NCI-H2196 (cell line): ENCODE results near the gene LMO1.

Experiments used
- DNase-seq: peaks from one replicate; lab custom pipeline; 2025; ENCODE audit not compliant: unreplicated experiment; lab: John Stamatoyannopoulos, UW

Gene LMO1

DNA sequence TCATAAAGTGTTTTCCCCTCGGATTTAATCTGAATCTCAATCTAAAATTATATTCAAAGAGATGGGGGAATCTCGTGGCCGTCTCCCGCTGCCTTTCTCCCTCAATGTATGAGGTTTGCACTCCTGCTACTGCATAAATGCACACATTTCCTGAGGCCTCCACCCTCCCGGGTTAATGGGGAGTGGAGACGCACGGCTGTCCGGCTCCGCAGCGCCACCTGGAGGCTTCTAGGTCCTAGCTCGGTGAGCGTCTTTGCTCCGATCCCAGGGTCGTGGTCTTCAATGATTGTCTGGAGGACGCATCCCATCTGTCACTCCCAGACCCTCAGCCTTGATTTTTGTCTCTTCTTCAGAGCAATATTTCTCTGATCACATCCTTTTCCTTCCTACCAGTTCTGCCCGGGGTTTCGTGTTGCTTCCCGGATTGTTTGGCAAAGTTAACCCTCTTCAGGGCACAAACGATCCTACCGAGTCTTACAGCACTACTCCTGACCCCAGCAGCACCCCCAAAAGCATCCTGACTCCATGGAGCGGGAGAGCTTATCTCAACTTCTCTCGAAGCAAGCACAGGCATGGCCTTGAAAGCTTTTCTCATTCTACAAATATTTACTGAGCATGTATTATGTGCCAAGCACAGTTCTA is at the start of gene LMO1:
TSS of gene LMO1 (minus strand) at position 110 of the 642 bp plus-strand sequence. CDS start 516 bp downstream, outside the sequence.
- peak; percentile 87 for DNase-seq

DNA sequence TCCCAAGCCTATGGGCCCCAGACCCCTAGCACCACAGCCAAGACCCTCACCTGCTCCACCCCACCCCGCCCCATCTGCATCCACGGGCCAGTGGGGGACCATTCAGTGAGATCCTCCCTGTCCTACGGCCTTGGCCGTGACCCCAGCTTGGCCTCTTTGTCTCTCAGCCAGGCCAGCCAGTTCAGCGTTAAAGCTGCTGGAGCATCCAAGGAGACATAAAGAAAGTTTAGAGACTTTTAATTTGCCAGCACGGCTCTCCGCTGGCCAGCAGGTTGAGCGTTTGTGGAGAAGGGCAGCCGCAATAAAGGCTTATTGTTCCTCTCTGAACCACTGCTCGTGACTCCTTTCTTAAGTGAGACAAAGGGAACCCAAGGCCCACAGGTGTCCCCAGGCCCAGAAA is 49.3 kb upstream of the LMO1 start:
- no peak for DNase-seq

DNA sequence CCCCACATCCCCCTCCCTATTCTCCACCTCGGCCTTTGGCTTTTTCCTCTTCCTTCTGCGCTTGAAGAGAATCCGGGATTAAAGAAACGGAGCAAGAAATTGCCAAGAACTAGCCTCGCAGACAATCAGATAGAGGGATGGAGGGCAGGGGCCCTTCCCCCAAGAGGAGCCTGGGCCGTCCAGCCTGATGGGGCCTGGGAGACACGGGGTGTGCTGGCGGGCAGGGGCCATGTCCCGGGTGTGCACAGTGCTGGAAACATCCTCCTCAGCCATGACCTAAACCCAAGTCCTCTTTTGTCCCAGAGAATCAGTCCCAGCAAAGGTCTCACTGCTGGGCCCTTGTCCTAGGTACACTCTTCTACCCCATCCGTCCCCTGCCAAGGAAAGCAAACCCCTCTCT is 47.7 kb upstream of the LMO1 start:
- DNase-seq: no peak

DNA sequence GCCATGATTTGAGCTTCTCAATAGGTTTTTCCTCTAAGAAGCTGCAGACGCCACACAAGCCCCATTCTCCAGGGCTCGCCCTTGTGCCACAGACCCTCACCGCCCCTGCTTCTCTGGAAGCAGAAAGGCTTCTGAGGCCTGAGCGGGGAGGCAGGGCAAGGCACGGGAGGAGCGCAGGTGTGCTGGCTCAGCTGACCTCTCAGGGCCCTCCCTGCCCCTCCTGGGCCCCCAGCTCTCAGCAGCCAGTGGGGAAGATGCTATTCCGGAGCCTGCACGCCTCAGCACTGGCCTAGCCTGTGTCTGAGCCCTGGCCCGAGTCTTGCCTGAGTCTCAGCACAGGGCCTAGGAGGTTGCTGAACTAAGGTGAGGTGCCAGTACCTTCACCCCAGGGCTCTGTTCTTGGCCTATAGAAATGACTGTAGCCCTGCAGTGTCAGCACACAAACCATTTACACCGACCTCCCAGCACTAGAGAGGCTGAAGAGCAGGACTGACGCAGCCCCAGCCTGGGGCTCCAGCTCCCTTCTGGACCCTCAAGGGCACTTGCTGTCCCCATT is 47.1 kb upstream of the LMO1 start:
- DNase-seq: no peak

DNA sequence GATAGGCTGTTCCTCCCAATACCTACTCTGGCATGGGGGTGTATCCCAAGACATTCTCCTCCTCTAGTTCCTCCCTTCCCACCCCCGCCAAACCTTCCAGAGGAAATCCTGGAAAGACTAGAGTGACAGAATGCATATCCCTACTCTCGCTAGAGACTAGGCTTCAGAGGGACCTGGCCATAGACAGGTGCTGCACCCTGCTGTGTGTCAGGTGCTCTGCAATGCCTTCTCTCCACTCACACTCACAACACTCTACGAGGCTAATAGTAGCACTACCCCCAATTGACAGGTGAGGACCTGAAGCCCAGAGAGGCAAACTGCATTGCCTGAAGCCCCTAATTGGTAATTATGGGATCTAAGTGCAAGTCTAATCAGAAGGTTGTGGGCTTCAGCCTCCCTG is 46.2 kb upstream of the LMO1 start:
- peak; percentile 13 for DNase-seq

DNA sequence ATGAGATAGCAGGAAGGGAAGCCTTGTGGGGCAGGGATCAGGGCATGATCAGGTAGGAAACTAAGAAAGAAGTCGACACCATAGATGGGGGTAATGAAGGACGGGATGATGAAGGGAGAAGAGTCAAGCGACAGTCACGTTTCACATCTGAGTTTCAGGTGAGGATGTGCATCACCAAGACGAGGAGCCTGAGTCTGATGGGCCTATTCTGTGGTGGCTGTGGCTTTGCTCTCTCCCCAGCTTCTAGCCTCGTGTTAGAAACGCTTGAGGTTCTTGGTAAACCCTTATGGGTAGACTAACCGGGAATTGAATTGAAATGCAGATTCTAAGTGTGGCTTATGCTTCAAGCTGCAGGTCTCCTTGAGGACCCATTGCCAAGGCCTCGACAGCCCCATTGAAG is 45.6 kb upstream of the LMO1 start:
- DNase-seq: no peak

DNA sequence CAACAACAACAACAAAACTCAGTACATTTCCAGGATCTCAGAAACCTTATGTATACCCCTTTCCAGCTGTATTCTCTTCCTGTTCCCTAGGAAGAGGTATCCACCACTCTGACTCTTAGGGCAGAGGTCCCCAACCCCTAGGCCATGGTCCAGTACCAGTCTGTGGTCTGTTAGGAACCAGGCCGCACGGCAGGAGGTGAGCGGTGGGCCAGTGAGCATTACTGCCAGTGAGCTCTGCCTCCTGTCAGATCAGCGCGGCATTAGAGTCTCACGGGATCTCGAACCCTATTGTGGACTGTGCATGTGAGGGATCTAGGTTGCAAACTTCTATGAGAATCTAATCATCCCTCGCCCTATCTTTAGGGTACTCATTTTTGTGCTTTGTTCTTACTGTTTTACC is 43.9 kb upstream of the LMO1 start:
- no peak for DNase-seq

DNA sequence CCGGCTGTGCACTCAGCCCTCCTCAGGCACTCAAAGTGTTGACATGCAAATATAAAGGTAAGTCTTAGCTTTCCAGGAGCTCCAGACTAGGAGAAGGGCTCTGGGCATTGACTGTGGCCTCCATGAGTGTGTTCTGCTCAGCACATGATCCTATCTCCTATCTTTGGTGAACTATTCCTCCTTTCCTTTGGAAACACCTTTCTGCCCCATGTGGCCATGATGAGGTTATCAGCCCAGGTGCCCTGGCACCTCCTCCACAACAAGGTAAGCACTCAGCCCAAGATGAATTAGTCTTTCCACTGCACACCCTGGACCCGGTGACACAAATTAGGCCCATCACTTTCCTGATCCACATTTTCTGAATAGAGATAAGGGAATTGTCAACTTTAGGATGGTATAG is 37.9 kb upstream of the LMO1 start:
- DNase-seq: no peak

DNA sequence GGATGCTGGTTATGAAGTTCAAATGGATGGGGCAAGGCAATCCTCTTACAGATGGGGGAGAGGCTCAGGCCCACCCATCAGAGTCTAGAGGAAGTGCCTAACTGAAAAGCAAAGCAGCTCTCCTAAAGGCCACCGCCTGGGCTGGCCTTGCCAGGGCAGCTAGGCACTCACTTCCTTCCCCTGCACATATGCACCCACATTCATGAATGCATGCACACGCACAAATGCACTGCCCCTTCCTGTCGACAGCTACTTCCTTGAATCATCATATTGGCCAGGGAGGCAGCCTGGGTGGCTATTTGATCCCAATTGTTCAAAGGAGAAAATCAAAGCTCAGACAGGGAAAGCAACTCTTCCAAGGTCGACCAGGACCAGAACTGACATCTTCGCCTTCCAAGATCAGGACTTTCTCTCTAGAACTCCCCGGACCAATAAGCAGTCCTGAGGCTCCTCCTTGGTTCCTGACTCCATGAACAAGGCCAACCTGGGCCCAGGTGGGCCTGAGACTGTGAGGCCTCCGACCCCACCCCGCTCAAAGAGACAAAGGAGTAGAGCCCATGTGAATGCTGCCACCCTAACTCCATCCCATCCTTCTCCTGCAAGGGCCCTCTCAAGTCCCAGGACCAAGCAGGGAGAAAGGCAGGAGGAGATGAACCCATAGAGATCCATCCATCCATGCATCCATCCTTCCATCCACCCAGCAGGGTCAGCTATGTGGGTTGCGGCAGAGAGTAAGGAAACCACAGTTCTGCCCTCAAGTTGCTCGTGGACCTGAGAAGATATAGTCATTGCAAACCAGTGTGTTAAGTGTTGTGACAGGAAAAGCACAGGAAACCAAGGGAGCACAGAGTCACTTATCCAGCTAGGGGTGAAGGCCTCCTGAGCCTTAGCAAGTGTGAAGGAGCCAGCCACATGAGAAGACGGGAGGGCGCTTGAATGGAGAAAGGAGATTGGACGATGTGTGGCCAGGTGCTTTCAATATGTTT is 35.4 kb upstream of the LMO1 start:
- DNase-seq: no peak

DNA sequence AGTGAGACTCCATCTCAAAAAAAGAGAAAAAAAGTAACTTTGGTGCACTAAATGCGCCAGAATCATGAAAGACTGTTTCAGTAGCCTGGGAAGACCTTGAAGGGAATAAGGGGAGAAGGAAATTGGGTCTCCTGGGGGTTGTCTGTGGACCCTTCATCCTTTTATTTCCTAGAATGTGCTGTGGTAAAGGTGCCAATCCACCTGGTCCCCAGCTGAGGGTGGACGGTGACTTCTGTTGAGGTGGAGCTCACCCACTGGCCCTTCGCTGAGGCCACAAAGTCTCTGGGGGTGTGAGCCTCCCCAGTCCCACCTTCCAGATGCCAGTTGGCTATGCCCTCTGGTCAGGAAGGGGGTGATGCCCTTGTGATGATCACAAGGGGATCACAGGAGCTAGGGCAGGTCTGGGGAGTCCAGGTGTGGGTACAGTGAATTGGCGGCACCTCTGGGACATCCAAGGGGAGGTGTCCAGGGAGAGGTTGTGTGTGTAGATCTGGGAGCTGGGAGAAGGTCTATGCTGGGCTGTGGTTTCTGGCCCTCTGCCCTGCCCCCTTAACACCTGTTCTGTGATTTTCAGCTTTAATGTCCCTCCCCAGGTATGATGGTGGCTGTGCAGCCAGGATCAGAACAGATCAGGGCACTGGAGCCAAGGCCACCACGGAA is 34.2 kb upstream of the LMO1 start:
- no peak for DNase-seq

DNA sequence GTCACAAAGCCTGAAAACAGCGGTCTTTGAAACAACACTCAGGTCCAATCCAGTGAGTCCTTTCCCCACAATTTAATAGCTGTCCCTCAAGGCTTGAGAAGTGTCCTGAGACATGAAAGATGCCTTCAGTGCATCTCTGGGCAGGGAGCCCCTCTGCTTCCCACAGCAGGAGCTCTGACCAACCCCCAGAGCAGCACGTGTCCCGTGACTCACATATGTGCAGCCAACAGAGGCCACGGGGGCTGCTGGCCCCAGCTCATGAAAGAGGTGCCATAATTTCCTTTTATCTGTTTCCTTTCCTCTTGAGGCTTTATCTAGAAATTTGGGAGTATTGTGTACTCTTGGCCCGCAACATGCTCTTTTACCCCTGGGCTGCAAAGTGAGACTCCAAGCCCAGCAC is 33.2 kb upstream of the LMO1 start:
- DNase-seq: no peak

DNA sequence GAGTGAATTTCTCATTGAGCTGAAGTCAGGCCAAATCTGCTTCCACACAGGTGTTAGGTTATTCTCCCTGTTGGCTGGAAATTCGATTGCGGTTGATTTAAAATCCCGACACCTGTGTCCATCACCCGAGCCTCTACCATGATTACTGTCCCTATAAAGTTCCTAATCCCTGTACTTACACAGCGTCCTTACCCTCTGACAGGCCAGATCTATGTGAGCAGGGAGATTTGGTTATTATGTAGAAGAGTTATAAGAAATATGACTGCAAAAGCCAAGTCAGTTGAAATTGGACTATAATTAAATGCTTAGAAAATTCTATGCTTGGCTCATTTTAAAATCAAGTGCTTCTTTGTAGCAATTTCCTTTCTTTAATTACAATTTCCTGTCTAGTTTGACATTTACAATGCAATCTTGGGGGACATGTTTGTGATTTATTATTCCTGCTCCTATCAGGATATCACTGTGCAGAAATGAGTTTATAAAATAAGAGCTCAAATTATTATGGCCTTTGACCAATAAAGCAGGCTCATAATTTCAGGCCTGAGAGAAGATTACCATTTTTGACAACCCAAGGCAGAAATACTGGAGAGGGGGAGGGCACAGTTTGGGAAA is 32.5 kb upstream of the LMO1 start:
- no peak for DNase-seq

DNA sequence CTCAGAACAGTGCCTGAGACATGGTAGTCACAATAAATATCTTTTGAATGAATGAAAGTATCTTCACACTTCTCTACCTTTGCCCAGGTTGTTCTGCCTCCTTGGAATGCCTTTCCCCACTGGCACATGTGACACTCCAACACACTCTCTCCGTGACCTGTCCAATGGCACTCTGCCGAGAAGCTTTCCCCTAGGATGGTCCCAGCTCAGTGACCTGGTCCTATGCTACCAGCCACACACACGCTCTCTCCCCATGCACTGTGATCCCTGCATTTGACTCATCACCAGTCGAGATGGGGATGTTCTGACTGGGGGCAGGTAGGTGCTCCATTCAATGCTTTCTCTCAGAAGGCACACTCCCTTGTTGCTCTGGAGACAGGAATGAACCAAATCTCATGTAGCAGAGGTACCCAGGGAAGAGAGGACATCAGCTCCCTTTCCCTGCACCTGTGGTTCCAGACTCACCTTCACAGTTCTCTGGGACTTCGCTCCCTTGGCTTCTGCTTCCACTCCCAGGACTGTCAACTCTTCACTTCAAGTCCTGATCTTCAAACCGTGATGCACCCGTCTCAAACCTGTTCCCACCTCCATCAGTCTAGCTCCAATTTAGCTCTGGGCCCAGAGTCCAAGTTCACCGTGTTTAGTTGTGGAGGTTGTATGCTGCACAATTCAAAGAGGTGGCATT is 30.7 kb upstream of the LMO1 start:
- no peak for DNase-seq

DNA sequence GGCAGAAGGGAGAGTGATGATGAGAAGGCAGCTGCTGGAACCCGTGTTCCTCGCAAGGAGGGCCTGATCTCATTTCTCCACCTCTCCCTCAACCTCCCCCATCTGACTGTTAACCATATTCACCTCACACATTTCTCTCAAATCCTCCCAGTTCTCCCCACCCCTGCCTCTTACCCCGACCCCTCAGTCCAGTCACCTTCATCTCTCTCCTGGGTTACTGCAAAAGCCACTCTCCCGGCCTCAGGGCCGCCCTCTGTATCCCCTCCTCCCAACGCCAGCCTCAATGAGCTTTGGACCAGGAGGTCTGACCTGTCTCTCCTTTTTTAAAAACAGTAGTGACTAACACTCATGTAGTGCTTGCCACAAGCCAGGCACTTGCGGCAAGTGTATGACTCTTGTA is 29.5 kb upstream of the LMO1 start:
- DNase-seq: no peak

DNA sequence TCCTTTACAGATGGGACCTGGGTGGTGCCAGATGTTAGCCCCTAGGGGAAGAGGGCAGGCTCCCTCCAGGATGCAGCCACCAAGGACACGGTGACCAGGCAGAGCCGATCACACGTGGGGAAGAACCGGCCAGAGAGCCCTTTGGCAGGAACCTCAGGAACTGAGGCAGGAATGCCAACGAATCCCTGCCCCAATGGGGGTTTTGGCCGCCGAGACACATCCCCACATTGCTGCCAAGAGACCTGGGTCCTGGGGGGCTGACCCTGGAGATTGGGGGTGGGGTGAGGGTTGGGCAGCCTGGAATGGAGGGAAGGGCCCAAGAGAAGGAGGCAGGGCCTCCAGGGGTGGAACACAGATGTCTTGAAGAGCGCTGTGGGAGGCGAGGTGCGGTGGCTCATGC is 28.7 kb upstream of the LMO1 start:
- DNase-seq: no peak

DNA sequence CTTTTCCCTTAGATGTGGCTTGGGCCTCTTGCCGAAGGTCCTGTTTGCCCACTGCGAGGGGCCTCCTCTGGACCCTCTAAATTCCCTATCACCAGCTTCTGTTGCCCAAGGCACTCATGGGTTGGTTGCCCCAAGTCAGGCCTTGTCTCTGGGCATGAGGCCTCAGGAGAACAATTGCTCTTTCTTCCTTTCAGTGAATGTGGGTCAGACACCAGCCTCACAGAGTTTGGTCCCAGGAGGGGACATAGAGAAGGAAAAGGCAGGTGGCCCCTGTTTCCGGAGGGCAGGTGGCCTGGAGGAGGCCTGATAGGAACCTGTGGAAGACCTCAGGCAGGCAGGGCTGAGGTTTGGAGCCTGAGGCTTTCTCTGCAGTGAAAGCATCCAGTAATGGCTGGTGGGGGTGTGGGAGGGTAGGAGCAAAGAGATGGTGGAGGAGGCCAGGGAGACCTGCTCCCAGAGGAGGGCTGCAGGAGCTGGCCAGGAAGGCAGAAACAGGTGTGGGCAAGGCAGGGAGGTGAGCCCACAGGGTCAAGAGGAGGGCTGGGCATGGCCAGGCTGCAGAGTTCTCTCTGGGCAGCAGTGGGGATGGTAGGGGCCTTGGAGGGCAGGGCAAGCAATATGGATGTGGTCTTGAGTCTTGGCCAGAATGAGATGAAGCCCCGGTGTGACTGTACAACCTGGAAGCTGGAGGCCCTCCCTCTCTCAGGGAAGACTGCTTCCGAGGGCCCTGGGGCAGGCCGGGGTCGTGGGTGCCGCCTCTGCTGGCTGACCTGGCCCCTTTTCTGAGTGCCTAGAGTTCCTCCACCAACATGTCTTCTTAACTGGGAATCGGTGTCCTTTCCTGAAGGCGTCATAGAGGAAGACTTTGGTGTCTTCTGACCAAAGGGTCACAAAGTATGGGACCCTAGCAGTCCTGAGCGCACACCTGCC is 28.0 kb upstream of the LMO1 start:
- DNase-seq: no peak

DNA sequence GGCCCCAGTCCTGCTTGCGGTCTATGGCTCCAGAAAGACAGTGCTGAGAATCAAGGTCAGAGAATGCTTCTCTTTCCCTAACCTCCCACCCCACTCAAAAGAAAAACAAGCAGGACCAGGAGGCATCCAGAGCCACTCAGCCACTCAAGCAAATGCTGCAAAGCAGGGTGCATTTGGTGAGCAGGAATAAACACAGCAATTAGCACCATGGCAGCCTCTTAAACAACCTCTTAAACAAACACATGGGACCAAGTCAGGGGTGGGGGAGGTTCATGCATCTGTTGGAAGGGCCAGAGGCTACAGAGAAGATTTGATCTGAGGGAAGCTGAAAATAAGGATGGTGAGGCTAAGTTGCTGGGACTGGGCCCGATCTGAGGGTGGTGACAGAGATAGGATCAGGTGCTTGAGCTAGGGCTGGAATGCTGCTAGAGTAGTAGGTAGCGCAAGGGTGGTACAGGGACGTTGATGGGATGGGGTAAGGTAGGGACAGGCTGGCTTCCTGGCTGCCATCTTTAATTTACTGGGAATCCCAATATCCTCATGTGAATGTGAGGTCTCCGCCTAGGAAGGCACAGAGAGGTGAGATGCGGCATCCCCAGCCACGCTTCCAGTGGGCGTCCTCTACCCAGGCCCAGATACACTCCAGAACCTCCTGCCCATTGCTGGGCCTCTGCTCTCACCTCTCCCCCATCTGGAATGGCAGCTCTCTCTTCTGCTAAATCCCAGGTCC is 26.6 kb upstream of the LMO1 start:
- DNase-seq: no peak

DNA sequence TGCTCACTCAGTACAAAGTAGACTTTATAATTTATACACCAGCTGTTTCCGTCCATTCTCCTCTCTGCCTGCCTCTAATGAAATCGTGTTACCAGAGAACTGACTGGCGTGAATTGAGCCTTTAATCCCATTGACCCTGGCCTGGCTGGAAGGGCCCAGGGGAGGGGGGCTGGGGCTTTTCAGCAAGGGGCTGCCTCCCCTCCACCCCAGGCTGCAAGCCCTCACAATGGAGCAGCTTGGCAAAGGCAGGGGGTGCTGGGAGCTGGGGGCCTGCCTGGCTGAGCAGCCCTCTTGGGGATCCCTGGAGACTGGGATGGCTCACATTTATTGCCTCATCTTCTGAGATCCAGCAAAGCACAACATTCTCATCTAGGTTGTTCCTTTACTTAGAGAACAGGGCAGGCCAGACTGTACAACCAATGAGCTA is 25.8 kb upstream of the LMO1 start:
- no peak for DNase-seq
